ENCODE measurements around the gene DCLRE1B.

DCLRE1B gene

DNA sequence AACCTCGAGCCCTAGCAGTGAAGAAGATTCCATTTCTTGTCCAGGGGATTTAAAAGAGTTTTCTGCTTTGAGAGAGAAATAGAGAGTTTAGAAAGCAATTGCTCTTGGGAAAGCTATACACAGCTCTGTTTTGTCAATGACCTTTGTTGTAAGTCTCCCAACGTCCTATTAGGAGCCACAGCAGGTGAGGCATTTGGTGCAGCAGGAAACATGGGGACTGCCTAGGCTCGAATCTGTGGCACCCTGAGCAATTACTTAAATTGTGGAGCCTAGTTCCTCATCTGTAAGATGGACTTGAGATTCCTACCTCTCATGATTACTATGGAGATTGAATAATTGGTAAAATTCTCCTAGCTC, 8.2 kb downstream of the DCLRE1B start:
- Histone ChIP-seq H3K9me3 (ENCODE audit: control insufficient read depth, low read depth, low read length) (no peaks in the 10 kb centered on the region), H3K4me1 (ENCODE audit: control insufficient read depth, low read depth, low read length) (no peaks in the 10 kb centered on the region), H3K9ac (ENCODE audit: low read length) (no peak overlapping the region), H3K36me3 (ENCODE audit: control insufficient read depth, low read depth, low read length) (peaks cover 23% of the 10 kb centered on the region), H3K4me3 (ENCODE audit: low read length) (no peak overlapping the region), H3K27me3 (ENCODE audit: control insufficient read depth, insufficient read depth, low read length) (no peaks in the 10 kb centered on the region), H3K27ac (ENCODE audit: low read length) (no peak overlapping the region)

DNA sequence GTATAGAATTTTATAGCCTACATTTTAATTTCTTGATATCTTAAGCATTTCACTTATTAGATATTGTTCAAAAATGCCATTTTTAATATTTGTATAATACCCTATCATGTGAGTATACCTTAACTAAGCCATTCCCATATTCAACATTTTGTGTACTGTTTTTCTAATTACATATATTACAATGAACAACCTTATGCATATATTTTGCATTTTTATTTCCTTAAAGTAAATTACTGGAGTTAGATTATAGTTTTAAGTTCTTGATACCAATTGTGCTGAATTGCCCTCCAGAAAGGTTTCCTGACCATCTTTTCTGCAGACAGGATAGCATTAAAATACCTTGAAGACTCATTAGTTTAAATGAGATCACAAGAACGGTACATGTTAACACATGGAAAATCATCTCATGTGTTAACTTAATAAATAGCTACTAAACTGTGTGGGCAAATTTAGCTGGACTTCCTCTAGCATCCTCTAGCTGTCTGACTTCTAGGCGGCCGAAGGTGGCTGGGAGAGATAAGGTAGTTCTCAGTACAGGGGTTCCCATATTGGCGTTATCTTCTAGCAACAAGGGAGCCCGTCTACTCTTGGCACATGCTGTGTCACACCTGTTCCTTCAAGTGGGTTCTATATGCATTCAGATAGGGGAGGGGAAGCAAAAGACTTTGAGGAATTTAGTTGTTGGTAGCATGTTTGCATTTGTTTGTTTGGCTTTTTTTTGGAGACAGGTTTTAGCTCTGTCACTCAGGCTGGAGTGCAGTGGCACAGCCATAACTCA, 8.9 kb downstream of the DCLRE1B start:
- no peak overlapping the region for H3K27ac ChIP-seq (ENCODE audit: low read length)
- H3K4me3 ChIP-seq (ENCODE audit: low read length), result no peak overlapping the region
- no peak overlapping the region for H3K9ac ChIP-seq (ENCODE audit: low read length)
- no peaks in the 10 kb centered on the region for H3K27me3 ChIP-seq (ENCODE audit: control insufficient read depth, insufficient read depth, low read length)
- H3K4me1 ChIP-seq (ENCODE audit: control insufficient read depth, low read depth, low read length), result no peaks in the 10 kb centered on the region
- H3K9me3 ChIP-seq (ENCODE audit: control insufficient read depth, low read depth, low read length), result no peaks in the 10 kb centered on the region
- H3K36me3 ChIP-seq (ENCODE audit: control insufficient read depth, low read depth, low read length), result peaks cover 18% of the 10 kb centered on the region

DNA sequence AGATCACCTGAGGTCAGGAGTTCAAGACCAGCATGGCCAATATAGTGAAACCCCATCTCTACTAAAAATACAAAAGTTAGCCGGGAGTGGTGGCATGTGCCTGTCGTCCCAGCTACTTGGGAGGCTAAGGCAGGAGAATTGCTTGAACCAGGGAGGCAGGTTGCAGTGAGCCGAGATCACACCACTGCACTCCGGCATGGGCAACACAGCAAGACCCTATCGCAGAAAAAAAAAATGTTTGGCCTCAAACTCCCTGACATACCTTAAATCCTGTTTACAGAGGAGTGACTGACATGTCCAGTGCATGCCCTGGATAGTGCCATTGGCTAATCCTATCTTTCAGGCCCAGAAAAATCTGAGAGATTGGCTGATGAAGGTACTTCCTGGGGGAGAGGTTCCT, 11.8 kb downstream of the DCLRE1B start:
- Histone ChIP-seq H3K27me3 (ENCODE audit: control insufficient read depth, insufficient read depth, low read length) (no peaks in the 10 kb centered on the region), H3K4me3 (ENCODE audit: low read length) (no peak overlapping the region), H3K9me3 (ENCODE audit: control insufficient read depth, low read depth, low read length) (no peaks in the 10 kb centered on the region), H3K36me3 (ENCODE audit: control insufficient read depth, low read depth, low read length) (peaks cover 4% of the 10 kb centered on the region), H3K4me1 (ENCODE audit: control insufficient read depth, low read depth, low read length) (no peaks in the 10 kb centered on the region), H3K9ac (ENCODE audit: low read length) (no peak overlapping the region), H3K27ac (ENCODE audit: low read length) (no peak overlapping the region)

GRCh38 chr1:113917400-113918082, 12.4 kb downstream of the DCLRE1B start:
- H3K27me3 ChIP-seq (ENCODE audit: control insufficient read depth, insufficient read depth, low read length), result no peaks in the 10 kb centered on the region
- peaks cover 2% of the 10 kb centered on the region for H3K36me3 ChIP-seq (ENCODE audit: control insufficient read depth, low read depth, low read length)
- no peak overlapping the region for H3K27ac ChIP-seq (ENCODE audit: low read length)
- H3K4me1 ChIP-seq (ENCODE audit: control insufficient read depth, low read depth, low read length), result no peaks in the 10 kb centered on the region
- H3K9me3 ChIP-seq (ENCODE audit: control insufficient read depth, low read depth, low read length), result no peaks in the 10 kb centered on the region
- no peak overlapping the region for H3K4me3 ChIP-seq (ENCODE audit: low read length)
- no peak overlapping the region for H3K9ac ChIP-seq (ENCODE audit: low read length)

- H3K9ac ChIP-seq (ENCODE audit: low read length), result no peak overlapping the region
- no peak overlapping the region for H3K4me3 ChIP-seq (ENCODE audit: low read length)
- no peak overlapping the region for H3K27ac ChIP-seq (ENCODE audit: low read length)
- H3K9me3 ChIP-seq (ENCODE audit: control insufficient read depth, low read depth, low read length), result no peaks in the 10 kb centered on the region
- H3K36me3 ChIP-seq (ENCODE audit: control insufficient read depth, low read depth, low read length), result no peaks in the 10 kb centered on the region
- no peaks in the 10 kb centered on the region for H3K4me1 ChIP-seq (ENCODE audit: control insufficient read depth, low read depth, low read length)
- H3K27me3 ChIP-seq (ENCODE audit: control insufficient read depth, insufficient read depth, low read length), result no peaks in the 10 kb centered on the region
Observed at GRCh38 chr1:113918243-113918642, 13.1 kb downstream of the DCLRE1B start.

- peaks cover 5% of the 10 kb centered on the region for H3K27me3 ChIP-seq (ENCODE audit: control insufficient read depth, insufficient read depth, low read length)
- no peak overlapping the region for H3K4me3 ChIP-seq (ENCODE audit: low read length)
- H3K27ac ChIP-seq (ENCODE audit: low read length), result no peak overlapping the region
- H3K9me3 ChIP-seq (ENCODE audit: control insufficient read depth, low read depth, low read length), result no peaks in the 10 kb centered on the region
- no peaks in the 10 kb centered on the region for H3K4me1 ChIP-seq (ENCODE audit: control insufficient read depth, low read depth, low read length)
- H3K9ac ChIP-seq (ENCODE audit: low read length), result no peak overlapping the region
- no peaks in the 10 kb centered on the region for H3K36me3 ChIP-seq (ENCODE audit: control insufficient read depth, low read depth, low read length)
Observed at GRCh38 chr1:113922957-113923356, 17.8 kb downstream of the DCLRE1B start.

GRCh38 chr1:113924473-113924872, 19.3 kb downstream of the DCLRE1B start:
- H3K9ac ChIP-seq (ENCODE audit: low read length), result no peak overlapping the region
- H3K36me3 ChIP-seq (ENCODE audit: control insufficient read depth, low read depth, low read length), result no peaks in the 10 kb centered on the region
- H3K27ac ChIP-seq (ENCODE audit: low read length), result no peak overlapping the region
- H3K27me3 ChIP-seq (ENCODE audit: control insufficient read depth, insufficient read depth, low read length), result peaks cover 10% of the 10 kb centered on the region
- H3K4me1 ChIP-seq (ENCODE audit: control insufficient read depth, low read depth, low read length), result peaks cover 8% of the 10 kb centered on the region
- no peak overlapping the region for H3K4me3 ChIP-seq (ENCODE audit: low read length)
- no peaks in the 10 kb centered on the region for H3K9me3 ChIP-seq (ENCODE audit: control insufficient read depth, low read depth, low read length)

GRCh38 chr1:113928187-113928930, 23.2 kb downstream of the DCLRE1B start:
- peak overlapping the region; percentile 70 for H3K9ac ChIP-seq (ENCODE audit: low read length)
- H3K36me3 ChIP-seq (ENCODE audit: control insufficient read depth, low read depth, low read length), result no peaks in the 10 kb centered on the region
- H3K9me3 ChIP-seq (ENCODE audit: control insufficient read depth, low read depth, low read length), result no peaks in the 10 kb centered on the region
- H3K4me3 ChIP-seq (ENCODE audit: low read length), result peak overlapping the region; percentile 99
- H3K27me3 ChIP-seq (ENCODE audit: control insufficient read depth, insufficient read depth, low read length), result peaks cover 10% of the 10 kb centered on the region
- peaks cover 15% of the 10 kb centered on the region for H3K4me1 ChIP-seq (ENCODE audit: control insufficient read depth, low read depth, low read length)
- H3K27ac ChIP-seq (ENCODE audit: low read length), result no peak overlapping the region

DNA sequence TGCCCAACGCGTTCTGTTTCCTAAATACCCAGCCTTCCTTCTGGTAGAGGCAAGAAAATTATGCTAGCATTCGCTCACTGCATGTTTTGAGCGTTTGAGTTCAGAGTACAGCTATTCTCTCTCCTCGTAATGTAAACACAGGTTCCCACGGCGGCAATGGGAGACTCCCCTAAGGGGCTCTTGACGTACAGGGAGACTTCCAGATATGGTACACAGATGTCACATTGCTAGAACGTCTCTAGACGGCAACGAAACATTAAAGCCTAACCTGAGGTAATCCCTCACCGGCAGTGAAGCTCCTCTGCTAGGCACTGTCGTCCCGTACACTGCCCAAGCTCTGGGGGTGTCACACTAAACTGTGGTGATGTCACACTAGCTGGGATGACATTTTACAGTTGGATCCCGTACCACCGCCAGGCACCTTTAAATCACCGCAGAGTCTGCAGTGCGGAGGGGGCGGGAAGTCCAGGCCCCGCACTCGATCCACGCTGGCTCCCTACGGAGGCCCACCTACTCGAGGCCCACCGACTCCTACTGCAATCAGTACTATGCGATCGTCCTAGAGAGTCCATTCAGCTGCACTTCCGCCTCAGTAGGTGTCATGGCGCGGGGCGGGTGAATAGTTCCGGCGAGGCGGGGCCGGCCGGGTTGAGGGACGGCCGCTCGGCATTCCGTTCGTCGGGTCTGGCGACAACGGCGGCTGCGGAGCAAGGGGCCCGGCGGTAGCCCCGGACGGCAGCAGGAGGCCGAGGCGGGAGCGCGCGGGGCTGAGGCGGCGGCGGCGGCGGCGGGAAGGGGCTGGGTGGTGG, 24.0 kb downstream of the DCLRE1B start, which contains the start of gene HIPK1:
Gene HIPK1 (plus strand): TSS at position 384 of the 809 bp plus-strand sequence.
- peak within 1 kb of the TSS; percentile 99 for H3K4me3 ChIP-seq (ENCODE audit: low read length)
- H3K4me1 ChIP-seq (ENCODE audit: control insufficient read depth, low read depth, low read length), result peaks cover 15% of the 10 kb centered on the region
- peaks cover 10% of the 10 kb centered on the region for H3K27me3 ChIP-seq (ENCODE audit: control insufficient read depth, insufficient read depth, low read length)

DNA sequence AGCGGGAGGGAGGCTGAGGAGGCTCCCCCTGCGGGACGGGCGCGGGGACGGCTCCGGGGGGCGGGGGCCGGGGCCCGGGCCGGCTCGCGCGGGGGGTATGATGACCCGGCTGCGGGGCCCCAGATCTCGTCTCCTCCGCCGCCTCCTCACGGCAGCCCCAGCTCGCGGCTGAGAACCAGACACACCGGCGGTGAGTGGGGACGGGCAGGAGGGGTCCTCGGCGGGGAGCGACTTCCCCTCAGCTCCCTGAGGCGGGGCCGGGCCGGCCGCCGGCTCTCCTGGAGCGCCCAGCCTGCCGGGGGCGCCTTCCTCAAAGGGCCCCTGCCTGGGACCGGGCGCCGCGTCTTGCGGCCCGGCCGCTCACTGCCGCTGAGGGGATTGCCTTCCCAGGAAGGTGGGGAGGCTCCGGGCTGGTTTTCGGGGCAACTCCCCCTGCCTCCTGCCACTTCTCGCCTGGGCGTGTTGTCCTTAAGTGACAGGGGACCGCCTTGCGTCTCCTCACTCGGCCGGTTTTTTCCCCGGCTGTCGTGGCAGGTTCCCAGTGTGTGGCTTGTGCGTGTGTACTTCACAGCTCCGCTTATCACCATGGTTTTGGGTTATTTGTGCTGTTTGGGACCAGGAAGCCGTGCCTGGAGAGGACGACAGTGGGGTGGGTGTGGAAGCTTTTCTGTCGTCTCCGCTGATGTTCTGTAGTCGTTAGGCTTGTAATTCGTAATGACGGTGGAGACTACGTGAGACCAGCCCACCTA, 24.8 kb downstream of the DCLRE1B start:
- peak overlapping the region; percentile 76 for H3K9ac ChIP-seq (ENCODE audit: low read length)
- H3K4me1 ChIP-seq (ENCODE audit: control insufficient read depth, low read depth, low read length), result peaks cover 15% of the 10 kb centered on the region
- no peak overlapping the region for H3K27ac ChIP-seq (ENCODE audit: low read length)
- peak overlapping the region; percentile 99 for H3K4me3 ChIP-seq (ENCODE audit: low read length)
- H3K9me3 ChIP-seq (ENCODE audit: control insufficient read depth, low read depth, low read length), result no peaks in the 10 kb centered on the region
- H3K36me3 ChIP-seq (ENCODE audit: control insufficient read depth, low read depth, low read length), result no peaks in the 10 kb centered on the region
- H3K27me3 ChIP-seq (ENCODE audit: control insufficient read depth, insufficient read depth, low read length), result peaks cover 10% of the 10 kb centered on the region

More for the DNA sequence above, 24.0 kb downstream of the DCLRE1B start, which contains the start of gene HIPK1:
- peak within 1 kb of the TSS; percentile 76 for H3K9ac ChIP-seq (ENCODE audit: low read length)
- H3K27ac ChIP-seq (ENCODE audit: low read length), result no peak within 1 kb of the TSS
- H3K36me3 ChIP-seq (ENCODE audit: control insufficient read depth, low read depth, low read length), result no peaks in the 10 kb centered on the region
- no peaks in the 10 kb centered on the region for H3K9me3 ChIP-seq (ENCODE audit: control insufficient read depth, low read depth, low read length)

Measured in iPS-18a (cell line).